ENCODE data around the gene CCDC127. TPM values are rescaled to one million over a fixed set of nuclear protein-coding genes. Genes with fewer than 3 reads are reported as not detected.

Gene CCDC127
- total and polyA plus RNA-seq, 4 donors = 2.1 to 6.7 (median 4.2) TPM

GRCh38 chr5:163338-163620 lies 54.7 kb downstream of the CCDC127 start:
- no peaks in the 10 kb centered on the region for H3K4me1 ChIP-seq (ENCODE audit: control insufficient read depth in 1 of 2, insufficient read depth in 2 of 2, low read length in 2 of 2)
- ATAC-seq (ENCODE audit: low FRiP score) (no peak), DNase-seq (peak; percentile 27 to 58)
- no peak overlapping the region for H3K27ac ChIP-seq (ENCODE audit: low read depth in 1 of 2, low read length in 2 of 2)
- no peaks in the 10 kb centered on the region for H3K27me3 ChIP-seq (ENCODE audit: control insufficient read depth in 1 of 2, insufficient read depth in 2 of 2, low read length in 1 of 2)
- intact Hi-C loops (cut with DNase I) = no loop called here
- no peaks in the 10 kb centered on the region for H3K36me3 ChIP-seq (ENCODE audit: control insufficient read depth in 1 of 2, insufficient read depth in 2 of 2, low read length in 1 of 2)
- H3K9me3 ChIP-seq (ENCODE audit: control insufficient read depth, low read length) = no peaks in the 10 kb centered on the region
- H3K4me3 ChIP-seq (ENCODE audit: low read length in 2 of 2) = no peak overlapping the region
- WGBS, 2 donors = 92% methylated on average over 7 of the region's 7 CpGs

- Histone ChIP-seq H3K4me3 (ENCODE audit: low read length in 2 of 2) (no peak overlapping the region), H3K27ac (ENCODE audit: low read depth in 1 of 2, low read length in 2 of 2) (no peak overlapping the region), H3K36me3 (ENCODE audit: control insufficient read depth in 1 of 2, insufficient read depth in 2 of 2, low read length in 1 of 2) (no peaks in the 10 kb centered on the region), H3K4me1 (ENCODE audit: control insufficient read depth in 1 of 2, insufficient read depth in 2 of 2, low read length in 2 of 2) (no peaks in the 10 kb centered on the region), H3K9me3 (ENCODE audit: control insufficient read depth, low read length) (no peaks in the 10 kb centered on the region), H3K27me3 (ENCODE audit: control insufficient read depth in 1 of 2, insufficient read depth in 2 of 2, low read length in 1 of 2) (no peaks in the 10 kb centered on the region)
- intact Hi-C loops (cut with DNase I) = no loop called here
- ATAC-seq (ENCODE audit: low FRiP score) = no peak
- DNase-seq = peak; percentile 29 to 60
- WGBS, 2 donors = 91 to 94% methylated on average over 21 to 23 of the region's 23 CpGs
Measured at GRCh38 chr5:162565-163337, 55.2 kb downstream of the CCDC127 start.

GRCh38 chr5:162190-162564 lies 55.8 kb downstream of the CCDC127 start:
- DNase-seq (peak in 1 of 2 donors; percentile 53), ATAC-seq (ENCODE audit: low FRiP score) (peak; percentile 26)
- Histone ChIP-seq H3K27ac (ENCODE audit: low read depth in 1 of 2, low read length in 2 of 2) (no peak overlapping the region), H3K4me3 (ENCODE audit: low read length in 2 of 2) (no peak overlapping the region), H3K36me3 (ENCODE audit: control insufficient read depth in 1 of 2, insufficient read depth in 2 of 2, low read length in 1 of 2) (no peaks in the 10 kb centered on the region), H3K27me3 (ENCODE audit: control insufficient read depth in 1 of 2, insufficient read depth in 2 of 2, low read length in 1 of 2) (no peaks in the 10 kb centered on the region), H3K4me1 (ENCODE audit: control insufficient read depth in 1 of 2, insufficient read depth in 2 of 2, low read length in 2 of 2) (no peaks in the 10 kb centered on the region), H3K9me3 (ENCODE audit: control insufficient read depth, low read length) (no peaks in the 10 kb centered on the region)
- WGBS, 2 donors = 94 to 96% methylated on average over 19 of the region's 19 CpGs
- intact Hi-C loops (cut with DNase I) = no loop called here

- no peaks in the 10 kb centered on the region for H3K36me3 ChIP-seq (ENCODE audit: control insufficient read depth in 1 of 2, insufficient read depth in 2 of 2, low read length in 1 of 2)
- intact Hi-C loops (cut with DNase I) = no loop called here
- H3K9me3 ChIP-seq (ENCODE audit: control insufficient read depth, low read length) = no peaks in the 10 kb centered on the region
- DNase-seq (peak in 1 of 2 donors; percentile 56), ATAC-seq (ENCODE audit: low FRiP score) (peak; percentile 64)
- no peaks in the 10 kb centered on the region for H3K27me3 ChIP-seq (ENCODE audit: control insufficient read depth in 1 of 2, insufficient read depth in 2 of 2, low read length in 1 of 2)
- WGBS, 2 donors = 95% methylated on average over 17 of the region's 17 CpGs
- no peak overlapping the region for H3K4me3 ChIP-seq (ENCODE audit: low read length in 2 of 2)
- H3K4me1 ChIP-seq (ENCODE audit: control insufficient read depth in 1 of 2, insufficient read depth in 2 of 2, low read length in 2 of 2) = no peaks in the 10 kb centered on the region
- H3K27ac ChIP-seq (ENCODE audit: low read depth in 1 of 2, low read length in 2 of 2) = no peak overlapping the region
Measured at GRCh38 chr5:161803-162110, 56.2 kb downstream of the CCDC127 start.

- Histone ChIP-seq H3K4me3 (ENCODE audit: low read length in 2 of 2) (no peak overlapping the region), H3K36me3 (ENCODE audit: control insufficient read depth in 1 of 2, insufficient read depth in 2 of 2, low read length in 1 of 2) (no peaks in the 10 kb centered on the region), H3K27me3 (ENCODE audit: control insufficient read depth in 1 of 2, insufficient read depth in 2 of 2, low read length in 1 of 2) (no peaks in the 10 kb centered on the region), H3K9me3 (ENCODE audit: control insufficient read depth, low read length) (no peaks in the 10 kb centered on the region), H3K4me1 (ENCODE audit: control insufficient read depth in 1 of 2, insufficient read depth in 2 of 2, low read length in 2 of 2) (no peaks in the 10 kb centered on the region), H3K27ac (ENCODE audit: low read depth in 1 of 2, low read length in 2 of 2) (no peak overlapping the region)
- no peak for DNase-seq
- no peak for ATAC-seq (ENCODE audit: low FRiP score)
- intact Hi-C loops (cut with DNase I) = no loop called here
- 90 to 91% methylated on average over 23 of the region's 23 CpGs for WGBS, 2 donors
Measured at GRCh38 chr5:160921-161802, 56.8 kb downstream of the CCDC127 start.

- H3K4me1 ChIP-seq (ENCODE audit: control insufficient read depth in 1 of 2, insufficient read depth in 2 of 2, low read length in 2 of 2) = no peaks in the 10 kb centered on the region
- no peak for ATAC-seq (ENCODE audit: low FRiP score)
- intact Hi-C loops (cut with DNase I) = no loop called here
- no peaks in the 10 kb centered on the region for H3K27me3 ChIP-seq (ENCODE audit: control insufficient read depth in 1 of 2, insufficient read depth in 2 of 2, low read length in 1 of 2)
- no peak overlapping the region for H3K27ac ChIP-seq (ENCODE audit: low read depth in 1 of 2, low read length in 2 of 2)
- 81 to 85% methylated on average over 14 of the region's 14 CpGs for WGBS, 2 donors
- H3K9me3 ChIP-seq (ENCODE audit: control insufficient read depth, low read length) = no peaks in the 10 kb centered on the region
- H3K4me3 ChIP-seq (ENCODE audit: low read length in 2 of 2) = no peak overlapping the region
- peak in 1 of 2 donors; percentile 50 for DNase-seq
- no peaks in the 10 kb centered on the region for H3K36me3 ChIP-seq (ENCODE audit: control insufficient read depth in 1 of 2, insufficient read depth in 2 of 2, low read length in 1 of 2)
Measured at GRCh38 chr5:160173-160510, 57.8 kb downstream of the CCDC127 start.

GRCh38 chr5:159448-160172 lies 58.3 kb downstream of the CCDC127 start:
- no peak overlapping the region for H3K4me3 ChIP-seq (ENCODE audit: low read length in 2 of 2)
- H3K27me3 ChIP-seq (ENCODE audit: control insufficient read depth in 1 of 2, insufficient read depth in 2 of 2, low read length in 1 of 2) = no peaks in the 10 kb centered on the region
- no peak overlapping the region for H3K27ac ChIP-seq (ENCODE audit: low read depth in 1 of 2, low read length in 2 of 2)
- H3K36me3 ChIP-seq (ENCODE audit: control insufficient read depth in 1 of 2, insufficient read depth in 2 of 2, low read length in 1 of 2) = no peaks in the 10 kb centered on the region
- DNase-seq (no peak), ATAC-seq (ENCODE audit: low FRiP score) (no peak)
- no peaks in the 10 kb centered on the region for H3K4me1 ChIP-seq (ENCODE audit: control insufficient read depth in 1 of 2, insufficient read depth in 2 of 2, low read length in 2 of 2)
- 86 to 87% methylated on average over 19 of the region's 19 CpGs for WGBS, 2 donors
- intact Hi-C loops (cut with DNase I) = no loop called here
- H3K9me3 ChIP-seq (ENCODE audit: control insufficient read depth, low read length) = no peaks in the 10 kb centered on the region

- H3K36me3 ChIP-seq (ENCODE audit: control insufficient read depth in 1 of 2, insufficient read depth in 2 of 2, low read length in 1 of 2) = no peaks in the 10 kb centered on the region
- no peak for ATAC-seq (ENCODE audit: low FRiP score)
- no peaks in the 10 kb centered on the region for H3K4me1 ChIP-seq (ENCODE audit: control insufficient read depth in 1 of 2, insufficient read depth in 2 of 2, low read length in 2 of 2)
- H3K27ac ChIP-seq (ENCODE audit: low read depth in 1 of 2, low read length in 2 of 2) = no peak overlapping the region
- no peaks in the 10 kb centered on the region for H3K27me3 ChIP-seq (ENCODE audit: control insufficient read depth in 1 of 2, insufficient read depth in 2 of 2, low read length in 1 of 2)
- peak in 1 of 2 donors; percentile 61 for DNase-seq
- no peaks in the 10 kb centered on the region for H3K9me3 ChIP-seq (ENCODE audit: control insufficient read depth, low read length)
- H3K4me3 ChIP-seq (ENCODE audit: low read length in 2 of 2) = no peak overlapping the region
- intact Hi-C loops (cut with DNase I) = no loop called here
- 91% methylated on average over 17 of the region's 17 CpGs for WGBS, 2 donors
Measured at GRCh38 chr5:158807-159447, 59.0 kb downstream of the CCDC127 start.
